K562 (cell line): ENCODE data around the gene LMBR1L. TPM values are rescaled to one million over a fixed set of nuclear protein-coding genes. Genes with fewer than 3 reads are reported as not detected.

ENCODE experiments used
- CEBPB ChIP-seq: fragments of 450-650 bp; IDR thresholded peaks from 2 replicates; pipeline ENCODE4 v1.6.1; 2016; ENCODE audit warnings: missing genetic modification characterization, missing compliant biosample characterization
- CHAMP1 ChIP-seq: fragments of 450-650 bp; IDR thresholded peaks from 2 replicates; pipeline ENCODE4 v1.6.1; 2016; ENCODE audit warnings: mild to moderate bottlenecking
- DIDO1 ChIP-seq: fragments of 450-650 bp; IDR thresholded peaks from 2 replicates; pipeline ENCODE4 v1.6.1; 2016; ENCODE audit warnings: low read depth, missing biosample characterization, missing genetic modification characterization
- DMBX1 ChIP-seq: fragments of 250-450 bp; sonication (Bioruptor Pico); IDR thresholded peaks from 2 replicates; pipeline ENCODE4 v1.8.0; 2022; ENCODE audit warnings: inconsistent platforms, mild to moderate bottlenecking, moderate library complexity, borderline replicate concordance
- EHMT2 ChIP-seq: fragments of 450-650 bp; IDR thresholded peaks from 2 replicates; pipeline ENCODE4 v1.6.1; 2018; ENCODE audit warnings: antibody characterized with exemption
- FOXM1 ChIP-seq, 2 experiments: fragments of 450-650 bp in 1 of 2; sonication (generic) in 1 of 2; formaldehyde crosslinking in 1 of 2; IDR thresholded peaks; 2 replicates each; pipeline versions ENCODE4 v1.6.1 to v1.9.0; 2017 to 2022; ENCODE audit warnings: low read depth in 2 of 2, mild to moderate bottlenecking in 2 of 2, missing genetic modification reagents in 1 of 2, moderate library complexity in 1 of 2
- HDGF ChIP-seq: fragments of 450-650 bp; IDR thresholded peaks from 2 replicates; pipeline ENCODE4 v1.6.1; 2016
- MCM7 ChIP-seq, 2 experiments: fragments of 450-650 bp; IDR thresholded peaks; 2 replicates each; pipeline ENCODE4 v1.6.1; 2016 to 2018
- MEF2D ChIP-seq: conservative IDR thresholded peaks from 2 replicates; pipeline ENCODE4 v1.6.1; 2016; ENCODE audit warnings: low read depth, missing genetic modification characterization, missing compliant biosample characterization
- MYC ChIP-seq, 2 experiments: fragments of 250-450 bp in 1 of 2; sonication (Bioruptor Pico) in 1 of 2; IDR thresholded peaks; 2 replicates each; pipeline versions ENCODE4 v1.5.1 to v1.6.1; 2012 to 2021; ENCODE audit warnings: low read depth in 2 of 2, borderline replicate concordance in 1 of 2, improper control_type of control experiment in 1 of 2, low read length in 1 of 2, mild to moderate bottlenecking in 1 of 2, moderate library complexity in 1 of 2
- NFRKB ChIP-seq: fragments of 450-650 bp; IDR thresholded peaks from 2 replicates; pipeline ENCODE4 v1.6.1; 2016; ENCODE audit warnings: low read depth
- TAF15 ChIP-seq: fragments of 200-400 bp; formaldehyde crosslinking; IDR thresholded peaks from 2 replicates; pipeline ENCODE4 v1.6.1; 2017; ENCODE audit warnings: mild to moderate bottlenecking, low read depth, low read length, moderate library complexity
- TGIF2 ChIP-seq: sonication (generic); formaldehyde crosslinking; IDR thresholded peaks from 2 replicates; pipeline ENCODE4 v1.8.1; 2022; ENCODE audit warnings: mild to moderate bottlenecking, missing genetic modification reagents, moderate library complexity
- UBTF ChIP-seq, 2 experiments: IDR thresholded peaks; 2 replicates each; pipeline ENCODE4 v1.6.1; 2012; ENCODE audit warnings: improper control_type of control experiment in 2 of 2, low read depth in 2 of 2, low read length in 2 of 2, borderline replicate concordance in 1 of 2
- ZNF589 ChIP-seq: fragments of 200-800 bp; sonication (Bioruptor generic); IDR thresholded peaks from 2 replicates; pipeline ENCODE4 v1.6.1; 2016; ENCODE audit warnings: low read depth, missing genetic modification characterization, missing compliant biosample characterization
- ZNF75A ChIP-seq: fragments of 450-650 bp; formaldehyde crosslinking; IDR thresholded peaks from 2 replicates; pipeline ENCODE4 v1.4.0; 2020; ENCODE audit warnings: mild to moderate bottlenecking
- polyA plus RNA-seq, 8 experiments: library from polyadenylated mRNA; depleted of rRNA in 4 of 8; stranded (reverse) in 5 of 8; unstranded in 3 of 8; fragments of >200 nt; fragmentation: Nextera tagmentation in 2 of 8; fragmentation: Illumina TruSeq in 1 of 8; extraction: Ambion mirVana in 2 of 8; extraction: Trizol in 1 of 8; gene quantifications; 2 replicates each; pipeline versions ENCODE4 v1.2.1 to v1.2.3, GENCODE V29; 2011 to 2014; ENCODE audit warnings: inconsistent platforms in 1 of 8, missing spikeins in 1 of 8
- total RNA-seq, 7 experiments: library from RNA; depleted of rRNA in 6 of 7; stranded (reverse); fragments of >200 nt in 6 of 7; fragmentation: Illumina TruSeq in 2 of 7; extraction: Trizol in 2 of 7; gene quantifications; 2 replicates each; pipeline versions ENCODE4 v1.2.1 to v1.2.3, GENCODE V29; 2011 to 2021; ENCODE audit warnings: low replicate concordance in 1 of 7
- TF ChIP-seq, protein P1 (sequence below): fragments of 250-450 bp; sonication (Bioruptor Pico); IDR thresholded peaks from 2 replicates; pipeline ENCODE4 v1.5.1; 2021; ENCODE audit warnings: mild to moderate bottlenecking
- TF ChIP-seq, protein P2 (sequence below): fragments of 250-450 bp; sonication (Bioruptor Pico); IDR thresholded peaks from 2 replicates; pipeline ENCODE4 v1.4.0; 2020; ENCODE audit warnings: borderline replicate concordance

LMBR1L gene
- total and polyA plus RNA-seq, 9 of the 15 experiments (the other 6 are each of a cell fraction or from before 2014, with no cell fraction given), result 2.5 to 57.0 (median 31.1) TPM

DNA sequence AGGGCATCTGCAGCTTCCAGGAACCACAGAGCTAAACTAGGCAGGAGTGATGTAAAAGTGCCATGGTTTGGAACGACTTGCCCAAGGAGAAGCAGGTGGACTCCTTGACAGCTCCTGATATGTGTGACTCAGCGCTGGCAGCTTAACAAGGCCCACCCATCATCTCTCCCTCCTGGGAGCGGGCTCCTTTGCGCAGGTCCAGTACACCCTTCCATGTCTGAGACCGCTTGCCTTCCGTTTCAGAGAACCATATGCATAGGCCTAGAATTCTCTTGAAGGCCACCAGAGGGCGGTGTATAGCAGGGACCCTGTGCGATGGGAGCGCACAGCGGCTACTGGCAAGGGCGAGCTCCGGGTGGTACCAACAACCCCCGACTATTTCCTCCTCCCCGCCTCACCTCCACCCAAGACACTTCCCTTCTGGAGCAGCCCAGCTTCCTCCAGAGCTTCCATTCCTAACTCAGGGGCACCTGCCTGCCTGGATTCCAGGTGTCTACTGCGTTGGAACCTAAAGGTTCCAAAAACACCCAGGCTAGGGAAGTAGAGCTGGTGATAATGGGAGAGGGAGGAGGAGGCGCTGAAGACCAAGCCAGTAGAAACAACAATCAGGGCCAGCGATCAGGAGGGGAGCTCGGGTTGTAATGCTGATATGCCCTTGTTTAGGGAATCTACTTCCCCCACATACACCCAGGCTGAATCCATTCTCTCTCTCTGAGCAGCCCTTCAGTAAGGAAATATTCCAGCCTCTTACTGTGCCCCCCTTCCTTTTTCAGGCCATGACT is 22.3 kb downstream of the LMBR1L start (continued):
- TF ChIP-seq, protein P1, sequence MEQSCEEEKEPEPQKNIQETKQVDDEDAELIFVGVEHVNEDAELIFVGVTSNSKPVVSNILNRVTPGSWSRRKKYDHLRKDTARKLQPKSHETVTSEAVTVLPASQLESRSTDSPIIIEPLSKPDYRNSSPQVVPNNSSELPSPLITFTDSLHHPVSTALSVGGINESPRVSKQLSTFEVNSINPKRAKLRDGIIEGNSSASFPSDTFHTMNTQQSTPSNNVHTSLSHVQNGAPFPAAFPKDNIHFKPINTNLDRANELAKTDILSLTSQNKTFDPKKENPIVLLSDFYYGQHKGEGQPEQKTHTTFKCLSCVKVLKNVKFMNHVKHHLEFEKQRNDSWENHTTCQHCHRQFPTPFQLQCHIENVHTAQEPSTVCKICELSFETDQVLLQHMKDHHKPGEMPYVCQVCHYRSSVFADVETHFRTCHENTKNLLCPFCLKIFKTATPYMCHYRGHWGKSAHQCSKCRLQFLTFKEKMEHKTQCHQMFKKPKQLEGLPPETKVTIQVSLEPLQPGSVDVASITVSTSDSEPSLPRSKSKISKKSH, result no peak
- TF ChIP-seq TAF15 (no peak), DIDO1 (tag) (no peak), MCM7 (IDR thresholded peaks at IDR 0.05) (no peak), TGIF2 (CRISPR knock-in tag) (no peak), MYC (IDR thresholded peaks at IDR 0.05; ENCODE audit: low read depth, low read length) (peak; percentile 82), MYC (CRISPR knock-in tag; IDR thresholded peaks at IDR 0.05; ENCODE audit: borderline replicate concordance, low read depth) (no peak), CEBPB (tag) (no peak), FOXM1 (IDR thresholded peaks at IDR 0.05; ENCODE audit: low read depth) (no peak), FOXM1 (CRISPR knock-in tag; IDR thresholded peaks at IDR 0.05; ENCODE audit: low read depth) (no peak), HDGF (no peak), CHAMP1 (no peak), UBTF (IDR thresholded peaks at IDR 0.05; ENCODE audit: borderline replicate concordance in 1 of 2, low read depth in 2 of 2, low read length in 2 of 2) (peak in 1 of 2 experiments; percentile 77; a peak in 1 of 4 replicates), EHMT2 (no peak), ZNF589 (CRISPR knock-in tag) (no peak), ZNF75A (CRISPR knock-in tag) (no peak), MEF2D (tag) (no peak), NFRKB (0 out of 2 replicates have a peak, but pooled peaks have one; percentile 32), DMBX1 (CRISPR knock-in tag) (no peak)
- TF ChIP-seq, protein P2, sequence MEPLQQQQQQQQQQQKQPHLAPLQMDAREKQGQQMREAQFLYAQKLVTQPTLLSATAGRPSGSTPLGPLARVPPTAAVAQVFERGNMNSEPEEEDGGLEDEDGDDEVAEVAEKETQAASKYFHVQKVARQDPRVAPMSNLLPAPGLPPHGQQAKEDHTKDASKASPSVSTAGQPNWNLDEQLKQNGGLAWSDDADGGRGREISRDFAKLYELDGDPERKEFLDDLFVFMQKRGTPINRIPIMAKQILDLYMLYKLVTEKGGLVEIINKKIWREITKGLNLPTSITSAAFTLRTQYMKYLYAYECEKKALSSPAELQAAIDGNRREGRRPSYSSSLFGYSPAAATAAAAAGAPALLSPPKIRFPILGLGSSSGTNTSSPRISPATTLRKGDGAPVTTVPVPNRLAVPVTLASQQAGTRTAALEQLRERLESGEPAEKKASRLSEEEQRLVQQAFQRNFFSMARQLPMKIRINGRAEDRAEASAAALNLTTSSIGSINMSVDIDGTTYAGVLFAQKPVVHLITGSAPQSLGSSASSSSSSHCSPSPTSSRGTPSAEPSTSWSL, result no peak
